Upper lobe of left lung (tissue), 6 donors: ENCODE results near the gene TEX19. TPM values are rescaled to one million over a fixed set of nuclear protein-coding genes. Genes with fewer than 3 reads are reported as not detected.

ENCODE experiments used
- ATAC-seq, 2 donors: fragments of 200-7000 bp; cut with Tn5 transposase; one replicate each; pipeline ENCODE4 v1.9.1; 2022; ENCODE audit warnings: mild to moderate bottlenecking in 2 of 2, moderate library complexity in 2 of 2; ENCODE audit not compliant: low FRiP score in 2 of 2
- DNase-seq, 2 donors: peaks; one replicate each; pipeline ENCODE4 v3.0.0-alpha.2; 2019 to 2020
- H3K27ac ChIP-seq, 4 donors: fragments of 200-600 bp; sonication (generic); one replicate each; pipeline ENCODE4 v1.5.1; 2016 to 2019
- H3K27me3 ChIP-seq, 4 donors: fragments of 200-600 bp; sonication (generic); one replicate each; pipeline ENCODE4 v1.5.1; 2017 to 2019
- H3K36me3 ChIP-seq, 4 donors: fragments of 200-600 bp; sonication (generic); one replicate each; pipeline ENCODE4 v1.5.1; 2016 to 2019
- H3K4me1 ChIP-seq, 4 donors: fragments of 200-600 bp; sonication (generic); one replicate each; pipeline ENCODE4 v1.5.1; 2018 to 2019
- H3K4me3 ChIP-seq, 4 donors: fragments of 200-600 bp; sonication (generic); one replicate each; pipeline ENCODE4 v1.5.1; 2017 to 2019; ENCODE audit warnings: mild to moderate bottlenecking in 2 of 4, moderate library complexity in 1 of 4
- H3K9me3 ChIP-seq, 4 donors: fragments of 200-600 bp; sonication (generic); one replicate each; pipeline ENCODE4 v1.5.1; 2018 to 2019
- EP300 ChIP-seq, 4 donors: sonication (generic); formaldehyde crosslinking; IDR thresholded peaks; one replicate each; pipeline ENCODE4 v1.5.1; 2017; ENCODE audit warnings: antibody characterized with exemption in 4 of 4, control low read depth in 2 of 4
- POLR2A ChIP-seq, 4 donors: fragments of 450-650 bp; IDR thresholded peaks; one replicate each; pipeline ENCODE4 v1.5.1; 2016 to 2017; ENCODE audit warnings: antibody characterized with exemption in 4 of 4, mild to moderate bottlenecking in 2 of 4
- POLR2AphosphoS5 ChIP-seq, 2 donors: sonication (generic); formaldehyde crosslinking; IDR thresholded peaks; one replicate each; pipeline ENCODE4 v1.5.1; 2017; ENCODE audit warnings: antibody characterized with exemption in 2 of 2
- WGBS, 2 donors: methylation state at CpG; one replicate each; pipeline ENCODE4 v1.1.5; 2017 to 2018; 5-methylcytosine and 5-hydroxymethylcytosine counted together
- total RNA-seq, 6 donors: library from RNA; depleted of rRNA in 4 of 6; stranded (reverse); fragments of >200 nt in 4 of 6; gene quantifications; one replicate each; pipeline versions ENCODE4 v1.1.0 to v1.2.1, GENCODE V29; 2016 to 2021
- TF ChIP-seq, protein P1 (sequence below), 6 experiments: fragments of 450-650 bp in 4 of 6; fragments of 200-600 bp in 2 of 6; sonication (generic) in 2 of 6; IDR thresholded peaks; one replicate each; pipeline ENCODE4 v1.5.1; 2016 to 2019; ENCODE audit warnings: antibody characterized with exemption in 6 of 6
- donor health status: DM: no; HTN: no; CAD: no; lungs with moderate emphysema.
- donor health status: DM: no; HTN: yes; CAD: no; lungs with severe emphysema.

TEX19 gene
- total RNA-seq, 6 donors from 2014 or later = not detected

DNA sequence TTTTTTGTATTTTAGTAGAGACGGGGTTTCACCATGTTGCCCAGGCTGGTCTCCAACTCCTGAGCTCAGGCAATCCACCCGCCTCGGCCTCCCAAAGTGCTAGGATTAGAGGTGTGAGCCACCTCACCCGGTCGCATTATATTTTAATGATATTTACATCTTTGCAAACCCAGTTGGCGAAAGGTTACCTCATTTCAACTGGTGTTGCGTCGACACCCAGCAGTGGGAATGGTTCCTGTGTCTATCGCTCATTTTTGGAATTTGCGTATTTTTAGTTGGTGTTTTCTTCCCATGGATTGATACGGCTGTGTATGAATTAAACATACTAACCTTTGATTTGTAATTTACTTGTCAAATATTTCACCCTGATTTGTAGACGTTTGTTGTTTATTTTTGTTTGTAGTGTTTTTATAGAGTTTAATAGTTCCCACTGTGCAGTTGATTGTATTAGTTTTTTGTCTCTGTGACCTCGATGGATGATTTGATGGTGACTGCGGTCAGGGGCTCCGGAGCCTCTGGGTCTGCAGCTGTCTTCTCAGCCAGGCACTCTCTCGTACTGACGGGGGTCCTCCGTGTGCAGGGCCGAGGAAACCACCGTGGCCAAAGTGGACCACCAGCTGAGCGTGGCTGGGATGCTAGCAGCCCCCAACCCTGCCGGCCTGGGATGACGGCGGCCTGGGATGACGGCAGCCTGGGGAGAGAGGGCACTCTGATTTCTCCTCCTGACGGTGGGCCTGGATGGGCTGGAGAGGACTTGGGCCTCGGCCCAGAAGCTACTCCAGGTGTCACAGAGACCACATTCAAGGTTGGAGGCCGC is 45.6 kb upstream of the TEX19 start:
- no peak for ATAC-seq
- Histone ChIP-seq H3K4me3 (no peak overlapping the region), H3K27me3 (peaks cover 0 to 26% (median 9%) of the 10 kb centered on the region in 4 donors), H3K4me1 (peaks cover 6 to 16% (median 10%) of the 10 kb centered on the region in 4 donors), H3K36me3 (no peaks in the 10 kb centered on the region), H3K27ac (no peak overlapping the region), H3K9me3 (no peaks in the 10 kb centered on the region)
- 79 to 88% methylated on average over 24 to 28 of the region's 28 CpGs for WGBS, 2 donors
- no peak for DNase-seq
- TF ChIP-seq, protein P1, sequence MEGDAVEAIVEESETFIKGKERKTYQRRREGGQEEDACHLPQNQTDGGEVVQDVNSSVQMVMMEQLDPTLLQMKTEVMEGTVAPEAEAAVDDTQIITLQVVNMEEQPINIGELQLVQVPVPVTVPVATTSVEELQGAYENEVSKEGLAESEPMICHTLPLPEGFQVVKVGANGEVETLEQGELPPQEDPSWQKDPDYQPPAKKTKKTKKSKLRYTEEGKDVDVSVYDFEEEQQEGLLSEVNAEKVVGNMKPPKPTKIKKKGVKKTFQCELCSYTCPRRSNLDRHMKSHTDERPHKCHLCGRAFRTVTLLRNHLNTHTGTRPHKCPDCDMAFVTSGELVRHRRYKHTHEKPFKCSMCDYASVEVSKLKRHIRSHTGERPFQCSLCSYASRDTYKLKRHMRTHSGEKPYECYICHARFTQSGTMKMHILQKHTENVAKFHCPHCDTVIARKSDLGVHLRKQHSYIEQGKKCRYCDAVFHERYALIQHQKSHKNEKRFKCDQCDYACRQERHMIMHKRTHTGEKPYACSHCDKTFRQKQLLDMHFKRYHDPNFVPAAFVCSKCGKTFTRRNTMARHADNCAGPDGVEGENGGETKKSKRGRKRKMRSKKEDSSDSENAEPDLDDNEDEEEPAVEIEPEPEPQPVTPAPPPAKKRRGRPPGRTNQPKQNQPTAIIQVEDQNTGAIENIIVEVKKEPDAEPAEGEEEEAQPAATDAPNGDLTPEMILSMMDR (IDR thresholded peaks at IDR 0.05) = no peak

- no peaks in the 10 kb centered on the region for H3K9me3 ChIP-seq
- ATAC-seq (no peak), DNase-seq (no peak)
- H3K4me1 ChIP-seq = peaks cover 6 to 16% (median 10%) of the 10 kb centered on the region in 4 donors
- no peak overlapping the region for H3K27ac ChIP-seq
- TF ChIP-seq POLR2A (IDR thresholded peaks at IDR 0.05) = no peak
- TF ChIP-seq, protein P1 (IDR thresholded peaks at IDR 0.05) = no peak
- TF ChIP-seq POLR2AphosphoS5 (IDR thresholded peaks at IDR 0.05) = no peak
- no peak for TF ChIP-seq EP300 (IDR thresholded peaks at IDR 0.05)
- no peaks in the 10 kb centered on the region for H3K36me3 ChIP-seq
- no peak overlapping the region for H3K4me3 ChIP-seq
- peaks cover 0 to 26% (median 9%) of the 10 kb centered on the region in 4 donors for H3K27me3 ChIP-seq
- WGBS, 2 donors = 74 to 90% methylated on average over 10 to 24 of the region's 27 CpGs
Observed at GRCh38 chr17:82314012-82314726, 44.9 kb upstream of the TEX19 start.

- DNase-seq = peak in 1 of 2 donors; percentile 65
Observed at GRCh38 chr17:82314727-82315605, 44.1 kb upstream of the TEX19 start.

DNA sequence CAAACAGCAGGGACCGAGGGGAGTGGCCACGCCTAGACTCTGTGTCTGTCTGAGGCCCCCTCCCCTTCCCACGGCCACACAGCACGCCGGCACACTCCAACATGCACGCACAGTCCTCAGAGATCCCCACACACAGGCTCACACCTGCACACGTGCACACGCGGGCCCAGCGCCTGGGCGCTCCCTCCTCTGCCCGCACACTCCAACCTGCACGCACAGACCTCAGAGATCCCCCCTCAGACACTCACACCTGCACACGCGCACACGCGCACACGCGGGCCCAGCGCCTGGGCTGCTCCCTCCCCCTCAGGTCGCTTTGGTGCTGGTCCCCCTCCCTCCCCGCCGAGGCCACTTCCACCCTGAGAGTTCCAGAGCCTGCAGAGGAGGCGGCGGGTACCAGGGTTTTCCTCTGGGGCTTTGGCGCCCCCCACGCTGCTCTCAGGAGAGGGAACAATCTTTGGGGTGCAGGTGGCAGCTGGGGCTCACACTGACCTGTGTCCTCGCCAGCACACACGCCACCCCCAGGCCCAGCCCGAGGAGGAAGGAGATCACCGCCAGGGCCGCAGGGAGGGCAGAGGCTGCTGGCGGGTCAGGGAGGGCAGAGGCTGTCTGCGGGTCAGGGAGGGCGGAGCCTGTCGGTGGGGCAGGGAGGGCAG is 43.2 kb upstream of the TEX19 start:
- 7 to 12% methylated on average over 18 to 36 of the region's 36 CpGs for WGBS, 2 donors
- DNase-seq = peak in 1 of 2 donors; percentile 72
- Histone ChIP-seq H3K27ac (peak overlapping the region in 2 of 4 donors; percentile 24 to 62), H3K9me3 (no peaks in the 10 kb centered on the region), H3K27me3 (peaks cover 0 to 26% (median 9%) of the 10 kb centered on the region in 4 donors), H3K4me1 (peaks cover 6 to 16% (median 10%) of the 10 kb centered on the region in 4 donors), H3K36me3 (no peaks in the 10 kb centered on the region), H3K4me3 (peak overlapping the region in 3 of 4 donors; percentile 11 to 31 (median 21))
- ATAC-seq = peak; percentile 24 to 54
- no peak for TF ChIP-seq POLR2A (IDR thresholded peaks at IDR 0.05)
- TF ChIP-seq EP300 (IDR thresholded peaks at IDR 0.05) = no peak
- TF ChIP-seq POLR2AphosphoS5 (IDR thresholded peaks at IDR 0.05) = no peak
- TF ChIP-seq, protein P1 (IDR thresholded peaks at IDR 0.05) = no peak

More at GRCh38 chr17:82314727-82315605, 44.1 kb upstream of the TEX19 start:
- Histone ChIP-seq H3K27ac (peak overlapping the region in 1 of 4 donors; percentile 62), H3K9me3 (no peaks in the 10 kb centered on the region), H3K4me3 (peak overlapping the region in 1 of 4 donors; percentile 11), H3K36me3 (no peaks in the 10 kb centered on the region), H3K4me1 (peaks cover 6 to 16% (median 10%) of the 10 kb centered on the region in 4 donors), H3K27me3 (peaks cover 0 to 26% (median 9%) of the 10 kb centered on the region in 4 donors)
- WGBS, 2 donors = 31 to 52% methylated on average over 5 to 31 of the region's 32 CpGs
- peak in 1 of 2 donors; percentile 18 for ATAC-seq
- TF ChIP-seq POLR2A (IDR thresholded peaks at IDR 0.05) = no peak
- no peak for TF ChIP-seq EP300 (IDR thresholded peaks at IDR 0.05)
- TF ChIP-seq POLR2AphosphoS5 (IDR thresholded peaks at IDR 0.05) = no peak
- TF ChIP-seq, protein P1 (IDR thresholded peaks at IDR 0.05) = no peak
